GM12878 (cell line): ENCODE data around the gene CDH4. TPM values are rescaled to one million over a fixed set of nuclear protein-coding genes. Genes with fewer than 3 reads are reported as not detected.

Experiments
- ATAC-seq: fragments of 200-7000 bp; cut with Tn5 transposase; 3 replicates; pipeline ENCODE4 v1.9.1; 2020; ENCODE audit warnings: mild to moderate bottlenecking, moderate library complexity
- BruUV-seq: library from RNA; stranded (reverse); fragments of 400-500 nt; replicated peaks from 2 replicates; lab custom pipeline; 2021; lab: Mats Ljungman, UMichigan
- CTCF ChIA-PET: fragments of 300-600 bp; sonication (Branson Sonifier 250); formaldehyde crosslinking; extraction: SDS; loops from one replicate; lab custom pipeline; 2021; ENCODE audit warnings: inconsistent platforms; lab: Yijun Ruan, JAX
- POLR2A ChIA-PET: fragments of 350-600 bp; formaldehyde crosslinking; extraction: SDS; loops from one replicate; lab custom pipeline; 2021; ENCODE audit warnings: inconsistent platforms; lab: Charles Lee
- RAD21 ChIA-PET: fragments of 300-600 bp; sonication (Branson Sonifier 250); formaldehyde crosslinking; loops from one replicate; lab custom pipeline; 2023; ENCODE audit warnings: antibody characterized with exemption; ENCODE audit not compliant: unreplicated experiment; lab: Charles Lee
- SMC1A ChIA-PET: fragments of 300-600 bp; sonication (Branson Sonifier 250); formaldehyde crosslinking; loops from one replicate; lab custom pipeline; 2023; ENCODE audit not compliant: unreplicated experiment, uncharacterized antibody; lab: Charles Lee
- DNase-seq: peaks from one replicate; pipeline ENCODE4 v3.0.0-alpha.2; 2011; ENCODE audit warnings: low read depth, low spot score
- FAIRE-seq: peaks from 3 replicates; lab custom pipeline; 2011; peaks lifted over from hg19 to GRCh38; lab: Jason Lieb, UNC
- H2AFZ ChIP-seq: 2 replicates; pipeline ENCODE4 v1.6.0; 2011; ENCODE audit warnings: low read depth, low read length, control low read depth; ENCODE audit not compliant: control insufficient read depth
- H3K27ac ChIP-seq: 2 replicates; pipeline ENCODE4 v1.5.1; 2011; ENCODE audit warnings: control low read depth; ENCODE audit not compliant: control insufficient read depth, insufficient read depth
- H3K27me3 ChIP-seq, 2 experiments: replicated peaks in 1 of 2; 2 replicates each; pipeline versions ENCODE4 v1.6.0 to v1.6.1; 2011; ENCODE audit warnings: low read length in 1 of 2; ENCODE audit not compliant: control insufficient read depth in 2 of 2, insufficient read depth in 2 of 2
- H3K36me3 ChIP-seq, 2 experiments: 2 replicates each; pipeline ENCODE4 v1.5.1; 2011; ENCODE audit warnings: low read length in 1 of 2; ENCODE audit not compliant: control insufficient read depth in 2 of 2, insufficient read depth in 2 of 2
- H3K4me1 ChIP-seq: 2 replicates; pipeline ENCODE4 v1.6.1; 2011; ENCODE audit warnings: mild to moderate bottlenecking, low read length, moderate library complexity, mixed read lengths; ENCODE audit not compliant: control insufficient read depth, insufficient read depth
- H3K4me2 ChIP-seq: 2 replicates; pipeline ENCODE4 v1.6.0; 2011; ENCODE audit warnings: control low read depth; ENCODE audit not compliant: control insufficient read depth, insufficient read depth
- H3K4me3 ChIP-seq: fragments of 200-600 bp; sonication (generic); 2 replicates; pipeline ENCODE4 v1.5.1; 2016
- H3K79me2 ChIP-seq: 2 replicates; pipeline ENCODE4 v1.6.0; 2011; ENCODE audit warnings: low read length; ENCODE audit not compliant: control insufficient read depth, insufficient read depth
- H3K9ac ChIP-seq: 2 replicates; pipeline ENCODE4 v1.8.0; 2011; ENCODE audit warnings: low read length, control low read depth, mixed read lengths; ENCODE audit not compliant: control insufficient read depth, insufficient read depth
- H3K9me3 ChIP-seq: replicated peaks from 3 replicates; pipeline ENCODE4 v1.5.1; 2011; ENCODE audit warnings: mild to moderate bottlenecking, low read length; ENCODE audit not compliant: control insufficient read depth, insufficient read depth
- H4K20me1 ChIP-seq: 2 replicates; pipeline ENCODE4 v1.6.0; 2011; ENCODE audit not compliant: control insufficient read depth, insufficient read depth
- BCL11A ChIP-seq: IDR thresholded peaks from 2 replicates; pipeline ENCODE4 v1.6.1; 2011; ENCODE audit warnings: low read depth, low read length
- BHLHE40 ChIP-seq, 2 experiments: fragments of 450-650 bp in 1 of 2; IDR thresholded peaks; 2 replicates each; pipeline ENCODE4 v1.6.1; 2011 to 2017; ENCODE audit warnings: low read depth in 2 of 2, borderline replicate concordance in 1 of 2, improper control_type of control experiment in 1 of 2, low read length in 1 of 2, mild to moderate bottlenecking in 1 of 2
- EED ChIP-seq: sonication (generic); IDR thresholded peaks from 2 replicates; pipeline ENCODE4 v1.6.1; 2016; ENCODE audit warnings: antibody characterized with exemption, low read depth
- KLF5 ChIP-seq: fragments of 450-650 bp; IDR thresholded peaks from 2 replicates; pipeline ENCODE4 v1.6.1; 2014; ENCODE audit warnings: mild to moderate bottlenecking; ENCODE audit not compliant: partially characterized antibody
- SMAD5 ChIP-seq: IDR thresholded peaks from 2 replicates; pipeline ENCODE4 v1.6.1; 2016; ENCODE audit warnings: antibody characterized with exemption, low read depth
- YBX1 ChIP-seq: fragments of 450-650 bp; IDR thresholded peaks from 2 replicates; pipeline ENCODE4 v1.6.1; 2016; ENCODE audit warnings: antibody characterized with exemption
- WGBS: methylation state at CpG from one replicate; pipeline ENCODE4 v1.1.6; 2016; ENCODE audit warnings: low lambda C conversion rate; ENCODE audit not compliant: insufficient replicate concordance, insufficient coverage; ENCODE audit errors: missing lambda C conversion rate; 5-methylcytosine and 5-hydroxymethylcytosine counted together
- in situ Hi-C: fragments of 300-500 bp; cut with MboI; formaldehyde crosslinking; loops from 9 replicates; pipeline ENCODE4 v1.14.3; 2018; ENCODE audit warnings: mixed read lengths
- intact Hi-C: fragments of 100-400 bp; cut with micrococcal nuclease; formaldehyde crosslinking; loops from one replicate; pipeline ENCODE4 v1.14.2; 2022; ENCODE audit not compliant: unreplicated experiment
- polyA plus RNA-seq, 11 experiments: library from polyadenylated mRNA; depleted of rRNA in 4 of 11; unstranded in 6 of 11; stranded (reverse) in 5 of 11; fragments of >200 nt; fragmentation: Nextera tagmentation in 4 of 11; fragmentation: Illumina TruSeq in 1 of 11; extraction: Ambion mirVana in 4 of 11; extraction: Trizol in 1 of 11; gene quantifications; 1 replicate in 1 of 11; 2 replicates in 10 of 11; pipeline versions ENCODE4 v1.2.1 to v1.2.3, GENCODE V29; 2011 to 2016; ENCODE audit warnings: inconsistent platforms in 2 of 11, missing spikeins in 2 of 11, low read depth in 1 of 11
- total RNA-seq, 4 experiments: library from RNA; depleted of rRNA in 3 of 4; stranded (reverse); fragments of >200 nt in 3 of 4; fragmentation: Illumina TruSeq in 1 of 4; extraction: Trizol in 1 of 4; gene quantifications; 2 replicates each; pipeline versions ENCODE4 v1.2.1 to v1.2.3, GENCODE V29; 2013 to 2021
- TF ChIP-seq, protein P1 (sequence below): fragments of 450-650 bp; IDR thresholded peaks from 2 replicates; pipeline ENCODE4 v1.6.1; 2017; ENCODE audit warnings: mild to moderate bottlenecking, moderate library complexity
- TF ChIP-seq, protein P2 (sequence below): fragments of 450-650 bp; IDR thresholded peaks from 2 replicates; pipeline ENCODE4 v1.6.1; 2016; ENCODE audit warnings: mild to moderate bottlenecking

CDH4 gene
- total and polyA plus RNA-seq, 10 of the 15 experiments (the other 5 are each of a cell fraction or from before 2014, with no cell fraction given): not detected

DNA sequence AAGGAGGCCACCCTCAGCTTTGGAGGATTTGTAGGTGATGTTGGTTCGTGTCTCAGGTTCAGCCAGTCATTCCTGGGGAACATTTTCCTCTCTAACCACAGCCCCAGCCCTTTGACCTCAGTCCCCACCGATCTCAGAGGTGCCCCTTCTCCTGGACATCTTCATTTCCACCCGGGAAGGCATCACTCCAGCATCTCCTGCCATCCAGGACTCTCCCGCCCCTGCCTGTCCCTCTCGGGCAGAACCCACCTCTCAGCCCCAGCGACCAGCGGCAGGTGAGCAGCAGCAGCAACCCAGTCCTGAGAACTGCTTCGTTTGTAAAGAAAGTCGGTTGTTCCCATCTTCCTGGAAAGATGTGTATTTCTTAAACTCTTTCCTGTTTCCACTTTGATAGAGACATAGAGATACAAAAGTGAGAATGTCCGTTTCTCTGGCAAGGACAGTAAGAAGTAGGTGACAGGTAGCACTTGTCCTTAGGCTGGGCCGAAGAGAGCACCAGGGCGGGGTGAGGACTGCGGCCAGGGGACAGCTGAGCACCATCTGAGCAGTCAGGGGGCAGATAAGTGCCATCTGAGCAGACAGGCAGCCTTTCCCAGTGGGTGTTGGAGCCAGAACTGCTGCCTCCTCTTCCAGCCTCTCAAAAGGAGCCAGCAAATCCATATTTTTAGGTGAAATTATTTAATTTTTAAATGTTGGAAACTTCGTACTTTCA is 142.2 kb downstream of the CDH4 start (continued):
- TF ChIP-seq, protein P1, sequence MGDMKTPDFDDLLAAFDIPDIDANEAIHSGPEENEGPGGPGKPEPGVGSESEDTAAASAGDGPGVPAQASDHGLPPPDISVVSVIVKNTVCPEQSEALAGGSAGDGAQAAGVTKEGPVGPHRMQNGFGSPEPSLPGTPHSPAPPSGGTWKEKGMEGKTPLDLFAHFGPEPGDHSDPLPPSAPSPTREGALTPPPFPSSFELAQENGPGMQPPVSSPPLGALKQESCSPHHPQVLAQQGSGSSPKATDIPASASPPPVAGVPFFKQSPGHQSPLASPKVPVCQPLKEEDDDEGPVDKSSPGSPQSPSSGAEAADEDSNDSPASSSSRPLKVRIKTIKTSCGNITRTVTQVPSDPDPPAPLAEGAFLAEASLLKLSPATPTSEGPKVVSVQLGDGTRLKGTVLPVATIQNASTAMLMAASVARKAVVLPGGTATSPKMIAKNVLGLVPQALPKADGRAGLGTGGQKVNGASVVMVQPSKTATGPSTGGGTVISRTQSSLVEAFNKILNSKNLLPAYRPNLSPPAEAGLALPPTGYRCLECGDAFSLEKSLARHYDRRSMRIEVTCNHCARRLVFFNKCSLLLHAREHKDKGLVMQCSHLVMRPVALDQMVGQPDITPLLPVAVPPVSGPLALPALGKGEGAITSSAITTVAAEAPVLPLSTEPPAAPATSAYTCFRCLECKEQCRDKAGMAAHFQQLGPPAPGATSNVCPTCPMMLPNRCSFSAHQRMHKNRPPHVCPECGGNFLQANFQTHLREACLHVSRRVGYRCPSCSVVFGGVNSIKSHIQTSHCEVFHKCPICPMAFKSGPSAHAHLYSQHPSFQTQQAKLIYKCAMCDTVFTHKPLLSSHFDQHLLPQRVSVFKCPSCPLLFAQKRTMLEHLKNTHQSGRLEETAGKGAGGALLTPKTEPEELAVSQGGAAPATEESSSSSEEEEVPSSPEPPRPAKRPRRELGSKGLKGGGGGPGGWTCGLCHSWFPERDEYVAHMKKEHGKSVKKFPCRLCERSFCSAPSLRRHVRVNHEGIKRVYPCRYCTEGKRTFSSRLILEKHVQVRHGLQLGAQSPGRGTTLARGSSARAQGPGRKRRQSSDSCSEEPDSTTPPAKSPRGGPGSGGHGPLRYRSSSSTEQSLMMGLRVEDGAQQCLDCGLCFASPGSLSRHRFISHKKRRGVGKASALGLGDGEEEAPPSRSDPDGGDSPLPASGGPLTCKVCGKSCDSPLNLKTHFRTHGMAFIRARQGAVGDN: no peak
- no peak for TF ChIP-seq EED
- TF ChIP-seq KLF5: no peak

DNA sequence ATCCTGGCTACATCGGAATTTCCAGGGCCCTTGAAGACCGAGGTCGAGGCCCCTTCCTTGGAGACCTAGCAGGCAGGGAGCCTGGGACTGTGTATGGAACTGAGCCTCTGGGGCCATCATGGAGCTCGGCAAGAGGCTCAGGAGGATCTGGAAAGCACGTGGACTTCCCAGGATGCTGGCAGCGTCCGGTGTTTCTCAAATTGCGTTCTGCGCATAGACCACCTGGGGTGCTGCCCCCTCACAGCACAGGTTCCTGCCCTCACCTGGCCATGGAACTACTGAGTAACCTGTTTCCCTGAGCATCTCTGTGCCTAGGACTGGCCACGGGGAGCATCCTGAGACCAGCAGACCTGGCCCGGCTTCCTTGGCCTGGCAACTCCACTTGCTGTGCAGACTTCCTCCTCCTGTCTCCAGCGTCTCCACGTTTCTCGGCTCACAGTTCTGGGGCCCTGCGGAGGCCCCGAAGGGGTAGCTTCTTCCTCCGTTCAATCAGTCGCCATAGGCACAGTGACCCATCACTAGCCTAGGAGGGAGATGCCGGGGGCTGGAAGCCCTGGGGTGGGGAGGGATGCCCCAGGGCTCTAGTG is 144.3 kb downstream of the CDH4 start:
- H3K4me1 ChIP-seq: no peaks in the 10 kb centered on the region
- FAIRE-seq (no peak), DNase-seq (no peak), ATAC-seq (no peak)
- no peak overlapping the region for H3K4me2 ChIP-seq
- no peaks in the 10 kb centered on the region for H3K79me2 ChIP-seq
- H3K4me3 ChIP-seq: no peak overlapping the region
- H3K36me3 ChIP-seq: no peaks in the 10 kb centered on the region
- H3K9ac ChIP-seq: no peak overlapping the region
- no peak for TF ChIP-seq BCL11A
- no peak for TF ChIP-seq YBX1
- TF ChIP-seq BHLHE40 (IDR thresholded peaks at IDR 0.05; ENCODE audit: borderline replicate concordance in 1 of 2, low read depth in 2 of 2, low read length in 1 of 2): no peak
- TF ChIP-seq SMAD5: no peak
- TF ChIP-seq, protein P2, sequence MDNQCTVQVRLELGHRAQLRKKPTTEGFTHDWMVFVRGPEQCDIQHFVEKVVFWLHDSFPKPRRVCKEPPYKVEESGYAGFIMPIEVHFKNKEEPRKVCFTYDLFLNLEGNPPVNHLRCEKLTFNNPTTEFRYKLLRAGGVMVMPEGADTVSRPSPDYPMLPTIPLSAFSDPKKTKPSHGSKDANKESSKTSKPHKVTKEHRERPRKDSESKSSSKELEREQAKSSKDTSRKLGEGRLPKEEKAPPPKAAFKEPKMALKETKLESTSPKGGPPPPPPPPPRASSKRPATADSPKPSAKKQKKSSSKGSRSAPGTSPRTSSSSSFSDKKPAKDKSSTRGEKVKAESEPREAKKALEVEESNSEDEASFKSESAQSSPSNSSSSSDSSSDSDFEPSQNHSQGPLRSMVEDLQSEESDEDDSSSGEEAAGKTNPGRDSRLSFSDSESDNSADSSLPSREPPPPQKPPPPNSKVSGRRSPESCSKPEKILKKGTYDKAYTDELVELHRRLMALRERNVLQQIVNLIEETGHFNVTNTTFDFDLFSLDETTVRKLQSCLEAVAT: no peak
- CTCF ChIA-PET: no interaction called here
- no TSS peak for BruUV-seq
- no peaks in the 10 kb centered on the region for H4K20me1 ChIP-seq
- RAD21 ChIA-PET: no interaction called here
- H3K27ac ChIP-seq: no peak overlapping the region
- H2AFZ ChIP-seq: no peak overlapping the region
- H3K9me3 ChIP-seq: no peaks in the 10 kb centered on the region; the same call in 2 of the 3 replicates
- intact Hi-C loops: no loop called here
- POLR2A ChIA-PET: no interaction called here
- in situ Hi-C loops: no loop called here
- H3K27me3 ChIP-seq: no peaks in the 10 kb centered on the region
- WGBS: 55% methylated on average over 19 of the region's 19 CpGs
- SMC1A ChIA-PET: no interaction called here
